K562 (cell line): ENCODE data around the gene GPR89A. TPM values are rescaled to one million over a fixed set of nuclear protein-coding genes. Genes with fewer than 3 reads are reported as not detected.
A peak's percentile ranks its signal among the peaks of the same experiment; 100 is the strongest.

Experiments used
- ATAC-seq: fragments of 200-7000 bp; cut with Tn5 transposase; 3 replicates; pipeline ENCODE4 v1.9.1; 2020; ENCODE audit warnings: moderate library complexity
- BruUV-seq: library from RNA; stranded (reverse); fragments of 400-500 nt; replicated peaks from 2 replicates; lab custom pipeline; 2021; lab: Mats Ljungman, UMichigan
- CTCF ChIA-PET: fragments of 300-600 bp; formaldehyde crosslinking; extraction: SDS; loops from one replicate; lab custom pipeline; 2021; ENCODE audit warnings: low intra/inter-chr PET ratio; lab: Yijun Ruan, JAX
- POLR2A ChIA-PET: fragments of 300-600, 350-650 bp; sonication (Branson Sonifier 250); formaldehyde crosslinking; extraction: SDS; loops from one replicate; lab custom pipeline; 2021; ENCODE audit warnings: antibody characterized with exemption, inconsistent platforms; lab: Yijun Ruan, JAX
- DNase-seq, 4 experiments: peaks; one replicate each; pipeline versions ENCODE4 v3.0.0 to v3.0.0-alpha.2; 2011 to 2018; ENCODE audit warnings: low spot score in 3 of 4, mixed read lengths in 3 of 4; ENCODE audit errors: extremely low read depth in 1 of 4
- FAIRE-seq: peaks from 2 replicates; lab custom pipeline; 2011; peaks lifted over from hg19 to GRCh38; lab: Jason Lieb, UNC
- H2AFZ ChIP-seq: 2 replicates; pipeline ENCODE4 v1.6.0; 2011; ENCODE audit warnings: low read depth, low read length, control low read depth, inconsistent platforms
- H3K27ac ChIP-seq: fragments of 200-600 bp; 3 replicates; pipeline ENCODE4 v1.8.0; 2011; ENCODE audit warnings: low read depth, mild to moderate bottlenecking, control low read depth, inconsistent platforms, low read length, moderate library complexity, mixed read lengths; ENCODE audit errors: extremely low read depth
- H3K27me3 ChIP-seq, 2 experiments: fragments of 300-600 bp in 1 of 2; 2 replicates in 1 of 2; 3 replicates in 1 of 2; pipeline versions ENCODE4 v1.6.0 to v1.8.0; 2011; ENCODE audit warnings: inconsistent platforms in 2 of 2, low read length in 2 of 2, mild to moderate bottlenecking in 1 of 2, mixed read lengths in 1 of 2, moderate library complexity in 1 of 2; ENCODE audit not compliant: control insufficient read depth in 2 of 2, insufficient read depth in 2 of 2
- H3K36me3 ChIP-seq: fragments of 300-600 bp; 3 replicates; pipeline ENCODE4 v1.8.0; 2011; ENCODE audit warnings: mild to moderate bottlenecking, low read length, inconsistent platforms; ENCODE audit not compliant: control insufficient read depth, insufficient read depth
- H3K4me1 ChIP-seq, 2 experiments: fragments of 200-600 bp in 1 of 2; replicated peaks in 1 of 2; 2 replicates in 1 of 2; 3 replicates in 1 of 2; pipeline versions ENCODE4 v1.5.1 to v1.8.0; 2011; ENCODE audit warnings: inconsistent platforms in 2 of 2, low read length in 2 of 2, mild to moderate bottlenecking in 1 of 2, mixed read lengths in 1 of 2, moderate library complexity in 1 of 2; ENCODE audit not compliant: control insufficient read depth in 2 of 2, insufficient read depth in 2 of 2
- H3K4me2 ChIP-seq: 2 replicates; pipeline ENCODE4 v1.6.1; 2011; ENCODE audit warnings: low read length, control low read depth, inconsistent platforms, mixed read lengths; ENCODE audit not compliant: insufficient read depth
- H3K4me3 ChIP-seq: fragments of 200-600 bp; sonication (generic), shearing (Covaris generic); 2 replicates; pipeline ENCODE4 v1.5.1; 2016; ENCODE audit warnings: control low read depth, inconsistent platforms
- H3K79me2 ChIP-seq: fragments of 200-600 bp; 3 replicates; pipeline ENCODE4 v1.8.0; 2011; ENCODE audit warnings: low read length, inconsistent platforms; ENCODE audit not compliant: control insufficient read depth, insufficient read depth
- H3K9ac ChIP-seq, 2 experiments: 2 replicates each; pipeline versions ENCODE4 v1.6.0 to v1.6.1; 2011; ENCODE audit warnings: low read depth in 2 of 2, low read length in 2 of 2, control low read depth in 1 of 2, inconsistent platforms in 1 of 2, mild to moderate bottlenecking in 1 of 2, mixed read lengths in 1 of 2; ENCODE audit not compliant: insufficient read depth in 1 of 2
- H3K9me1 ChIP-seq: one replicate; pipeline ENCODE4 v1.6.0; 2011; ENCODE audit warnings: inconsistent platforms, mild to moderate bottlenecking, low read length, moderate library complexity; ENCODE audit not compliant: control insufficient read depth, insufficient read depth
- H3K9me3 ChIP-seq: replicated peaks from 2 replicates; pipeline ENCODE4 v1.5.1; 2011; ENCODE audit warnings: low read depth, low read length, inconsistent platforms; ENCODE audit not compliant: control insufficient read depth, insufficient read depth
- H4K20me1 ChIP-seq: replicated peaks from 2 replicates; pipeline ENCODE4 v1.6.1; 2011; ENCODE audit warnings: low read length, inconsistent platforms, mixed read lengths; ENCODE audit not compliant: control insufficient read depth, insufficient read depth
- BRCA1 ChIP-seq, 2 experiments: fragments of 450-650 bp in 1 of 2; sonication (generic) in 1 of 2; formaldehyde crosslinking in 1 of 2; IDR thresholded peaks; 2 replicates each; pipeline versions ENCODE4 v1.5.0 to v1.6.1; 2017 to 2020; ENCODE audit warnings: mild to moderate bottlenecking in 1 of 2, missing genetic modification reagents in 1 of 2
- KAT2B ChIP-seq: IDR thresholded peaks from one replicate; pipeline ENCODE4 v1.6.1; 2012; ENCODE audit warnings: low read depth, mild to moderate bottlenecking, control low read depth, inconsistent platforms, low read length, moderate library complexity
- PPARD ChIP-seq: fragments of 250-450 bp; sonication (Bioruptor Pico); IDR thresholded peaks from 2 replicates; pipeline ENCODE4 v1.8.0; 2022; ENCODE audit warnings: inconsistent platforms, mild to moderate bottlenecking, moderate library complexity
- ZBTB9 ChIP-seq: fragments of 450-650 bp; formaldehyde crosslinking; IDR thresholded peaks from 2 replicates; pipeline ENCODE4 v1.4.0; 2020; ENCODE audit warnings: mild to moderate bottlenecking, moderate library complexity
- ZNF121 ChIP-seq: sonication (generic); formaldehyde crosslinking; conservative IDR thresholded peaks from 2 replicates; pipeline ENCODE4 v1.8.0; 2022; ENCODE audit warnings: missing genetic modification reagents
- ZNF239 ChIP-seq: fragments of 250-450 bp; sonication (Bioruptor Pico); IDR thresholded peaks from 2 replicates; pipeline ENCODE4 v1.4.0; 2020; ENCODE audit warnings: mild to moderate bottlenecking
- WGBS: fragments of 100-300 bp; shearing (Covaris generic); methylation state at CpG from one replicate; pipeline ENCODE4 v1.1.6; 2016; ENCODE audit warnings: low coverage, mixed read lengths; ENCODE audit not compliant: insufficient coverage; ENCODE audit errors: missing lambda C conversion rate; 5-methylcytosine and 5-hydroxymethylcytosine counted together
- in situ Hi-C: fragments of 300-500 bp; cut with MboI; formaldehyde crosslinking; loops from 4 replicates; pipeline ENCODE4 v1.15.0; 2018; ENCODE audit warnings: inconsistent platforms, mixed read lengths
- intact Hi-C: fragments of 100-400 bp; cut with micrococcal nuclease; formaldehyde crosslinking; loops from 2 replicates; pipeline ENCODE4 v1.14.2; 2022
- polyA plus RNA-seq, 8 experiments: library from polyadenylated mRNA; depleted of rRNA in 4 of 8; stranded (reverse) in 5 of 8; unstranded in 3 of 8; fragments of >200 nt; fragmentation: Nextera tagmentation in 2 of 8; fragmentation: Illumina TruSeq in 1 of 8; extraction: Ambion mirVana in 2 of 8; extraction: Trizol in 1 of 8; gene quantifications; 2 replicates each; pipeline versions ENCODE4 v1.2.1 to v1.2.3, GENCODE V29; 2011 to 2014; ENCODE audit warnings: inconsistent platforms in 1 of 8, missing spikeins in 1 of 8
- total RNA-seq, 7 experiments: library from RNA; depleted of rRNA in 6 of 7; stranded (reverse); fragments of >200 nt in 6 of 7; fragmentation: Illumina TruSeq in 2 of 7; extraction: Trizol in 2 of 7; gene quantifications; 2 replicates each; pipeline versions ENCODE4 v1.2.1 to v1.2.3, GENCODE V29; 2011 to 2021; ENCODE audit warnings: low replicate concordance in 1 of 7

Gene GPR89A
- total and polyA plus RNA-seq, 9 of the 15 experiments (the other 6 are each of a cell fraction or from before 2014, with no cell fraction given): 23.0 to 63.4 (median 37.4) TPM

GRCh38 chr1:145702052-145702451 is 94.3 kb downstream of the GPR89A start (continued):
- no peak for TF ChIP-seq BRCA1 (IDR thresholded peaks at IDR 0.05)
- TF ChIP-seq BRCA1 (CRISPR knock-in tag; IDR thresholded peaks at IDR 0.05): no peak
- TF ChIP-seq KAT2B: no peak
- no peak for TF ChIP-seq ZNF239 (CRISPR knock-in tag)
- no peak for TF ChIP-seq ZBTB9 (CRISPR knock-in tag)
- TF ChIP-seq, all 486 proteins: peak for 0

GRCh38 chr1:145702826-145703225 is 95.0 kb downstream of the GPR89A start:
- in situ Hi-C loops (no loop called here), intact Hi-C loops (no loop called here)
- BruUV-seq: no TSS peak
- ATAC-seq (no peak), FAIRE-seq (no peak), DNase-seq (no peak)
- Histone ChIP-seq H3K4me3 (no peak overlapping the region), H3K9me3 (no peaks in the 10 kb centered on the region), H3K27ac (no peak overlapping the region), H3K9me1 (no peaks in the 10 kb centered on the region), H4K20me1 (0 out of 2 replicates have a peak, but pooled peaks cover 4% of the 10 kb centered on the region), H3K27me3 (peaks cover 11 to 18% of the 10 kb centered on the region in 2 experiments; a peak in 4 of 5 replicates), H3K79me2 (no peaks in the 10 kb centered on the region), H3K4me1 (peaks cover 0 to 6% of the 10 kb centered on the region in 2 experiments; a peak in 2 of 5 replicates), H3K9ac (no peak overlapping the region), H2AFZ (no peak overlapping the region), H3K36me3 (no peaks in the 10 kb centered on the region), H3K4me2 (no peak overlapping the region)
- 23% methylated on average over 7 of the region's 7 CpGs for WGBS
- TF ChIP-seq ZNF121 (CRISPR knock-in tag) (peak; percentile 40), PPARD (CRISPR knock-in tag) (no peak)
- POLR2A ChIA-PET: no interaction called here
- CTCF ChIA-PET: no interaction called here
